Thyroid gland (tissue), 4 donors: ENCODE measurements around the gene CSNK2A3.

Source experiments
- CTCF ChIP-seq, 6 experiments: fragments of 200-600 bp in 3 of 6; fragments of 450-650 bp in 3 of 6; sonication (generic) in 3 of 6; IDR thresholded peaks; one replicate each; pipeline ENCODE4 v1.5.1; 2016 to 2019; ENCODE audit warnings: antibody characterized with exemption in 6 of 6, mild to moderate bottlenecking in 2 of 6, inconsistent platforms in 1 of 6, moderate library complexity in 1 of 6
- POLR2A ChIP-seq, 2 donors: fragments of 450-650 bp; IDR thresholded peaks; one replicate each; pipeline ENCODE4 v1.6.1; 2017; ENCODE audit warnings: antibody characterized with exemption in 2 of 2, mild to moderate bottlenecking in 2 of 2, moderate library complexity in 1 of 2

DNA sequence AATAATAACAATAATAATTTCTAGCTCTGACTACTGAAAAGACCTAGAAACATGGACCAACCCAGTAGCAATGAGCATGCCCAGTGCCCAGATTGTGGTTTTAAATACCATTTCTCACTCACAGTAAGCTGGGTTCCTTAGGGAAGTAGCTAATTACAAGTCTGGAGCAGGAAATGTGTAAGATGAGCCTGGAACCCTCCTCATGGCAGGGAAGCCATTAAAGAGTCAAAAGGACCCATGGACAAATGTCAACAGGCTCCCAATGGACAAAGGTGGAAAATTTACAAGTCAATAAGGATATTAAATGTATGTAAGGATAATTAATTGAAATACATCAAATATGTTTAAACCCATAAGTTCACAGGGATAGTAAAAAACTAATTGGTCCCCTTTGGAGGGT is 10.6 kb upstream of the CSNK2A3 start:
- TF ChIP-seq CTCF (IDR thresholded peaks at IDR 0.05), result no peak
- no peak for TF ChIP-seq POLR2A (IDR thresholded peaks at IDR 0.05)
